Activated CD4-positive, CD25-positive, alpha-beta regulatory T cell treated with anti-CD3 and anti-CD28 coated beads, Interleukin-2, amount 50 U/mL, for 16 hours (primary cell): ENCODE measurements around the gene PDE6A.

Source experiments
- DNase-seq: peaks from one replicate; pipeline ENCODE4 v3.0.0-alpha.2; 2020; ENCODE audit warnings: low read depth, low spot score

PDE6A gene

GRCh38 chr5:149838881-149839739, 105.5 kb downstream of the PDE6A start:
- DNase-seq, result no peak

- no peak for DNase-seq
Measured at GRCh38 chr5:149837680-149838269, 106.8 kb downstream of the PDE6A start.

- no peak for DNase-seq
Measured at GRCh38 chr5:149836451-149837139, 108.0 kb downstream of the PDE6A start.

- DNase-seq, result peak; percentile 20
Measured at GRCh38 chr5:149834246-149834855, 110.2 kb downstream of the PDE6A start.

- DNase-seq, result no peak
Measured at GRCh38 chr5:149833116-149833827, 111.3 kb downstream of the PDE6A start.

- no peak for DNase-seq
Measured at GRCh38 chr5:149832636-149833035, 112.0 kb downstream of the PDE6A start.

GRCh38 chr5:149831492-149831891, 113.1 kb downstream of the PDE6A start:
- DNase-seq, result no peak

GRCh38 chr5:149830579-149830978, 114.0 kb downstream of the PDE6A start:
- DNase-seq, result no peak

GRCh38 chr5:149829954-149830353, 114.6 kb downstream of the PDE6A start:
- DNase-seq, result no peak

GRCh38 chr5:149828161-149829011, 116.2 kb downstream of the PDE6A start:
- peak; percentile 72 for DNase-seq

- no peak for DNase-seq
Measured at GRCh38 chr5:149827546-149827945, 117.0 kb downstream of the PDE6A start.

- DNase-seq, result no peak
Measured at GRCh38 chr5:149827086-149827485, 117.5 kb downstream of the PDE6A start.

- no peak for DNase-seq
Measured at GRCh38 chr5:149826574-149826973, 118.0 kb downstream of the PDE6A start.

- no peak for DNase-seq
Measured at GRCh38 chr5:149824846-149825245, 119.7 kb downstream of the PDE6A start.

- DNase-seq, result no peak
Measured at GRCh38 chr5:149824120-149824519, 120.5 kb downstream of the PDE6A start.

GRCh38 chr5:149823375-149823774, 121.2 kb downstream of the PDE6A start:
- DNase-seq, result no peak

GRCh38 chr5:149822301-149822700, 122.3 kb downstream of the PDE6A start:
- no peak for DNase-seq

- DNase-seq, result no peak
Measured at GRCh38 chr5:149820536-149821510, 123.8 kb downstream of the PDE6A start.

GRCh38 chr5:149820012-149820411, 124.6 kb downstream of the PDE6A start:
- no peak for DNase-seq
